Tibial nerve (tissue), 4 donors: ENCODE data around the gene KCNN4.

Experiments
- EP300 ChIP-seq, 2 donors: sonication (generic); formaldehyde crosslinking; IDR thresholded peaks; one replicate each; pipeline ENCODE4 v1.6.1; 2017; ENCODE audit warnings: antibody characterized with exemption in 2 of 2, mild to moderate bottlenecking in 1 of 2
- POLR2A ChIP-seq, 2 donors: fragments of 450-650 bp; IDR thresholded peaks; one replicate each; pipeline ENCODE4 v1.6.1; 2017; ENCODE audit warnings: antibody characterized with exemption in 2 of 2, mild to moderate bottlenecking in 2 of 2, moderate library complexity in 2 of 2
- TF ChIP-seq, protein P1 (sequence below), 5 experiments: fragments of 200-600 bp in 3 of 5; fragments of 450-650 bp in 2 of 5; sonication (generic) in 3 of 5; IDR thresholded peaks; one replicate each; pipeline ENCODE4 v1.5.1; 2016 to 2019; ENCODE audit warnings: antibody characterized with exemption in 5 of 5, mild to moderate bottlenecking in 3 of 5, moderate library complexity in 2 of 5

DNA sequence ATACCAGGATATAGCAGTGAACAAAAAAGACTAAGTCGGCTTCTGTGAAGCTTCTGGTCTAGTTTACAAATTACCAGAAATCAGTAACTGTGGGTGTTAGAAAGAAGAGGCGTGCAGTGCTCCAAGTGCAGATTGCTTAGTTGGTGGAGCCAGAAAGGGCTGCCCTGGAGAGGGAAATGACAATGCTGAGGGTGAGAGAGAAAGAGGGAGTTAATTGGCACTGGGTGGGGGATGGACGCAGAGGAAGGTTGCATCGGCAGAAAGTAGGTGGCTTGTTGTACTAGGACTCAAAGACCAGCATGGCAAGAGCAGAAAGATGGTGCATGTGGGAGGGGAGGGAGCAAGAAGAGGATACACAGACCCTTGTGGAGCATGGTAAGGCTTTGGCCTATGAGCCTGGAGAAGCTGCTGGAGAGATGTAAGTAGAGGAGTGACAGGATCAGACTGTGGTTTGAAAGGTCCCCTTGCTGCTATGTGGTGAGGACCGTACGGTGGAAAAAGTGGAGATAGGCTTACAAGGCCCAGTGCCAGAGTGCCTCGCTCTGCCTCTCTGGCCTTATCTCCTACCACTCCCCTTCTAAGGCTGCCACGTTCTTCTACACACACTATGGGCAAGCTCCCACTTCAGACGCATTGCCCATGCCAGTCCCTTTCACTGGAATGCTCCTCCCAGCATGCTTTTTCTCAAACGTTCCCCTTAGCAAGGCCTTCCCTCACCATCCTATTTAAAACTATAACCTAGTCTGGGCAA lies 39.5 kb downstream of the KCNN4 start:
- TF ChIP-seq, protein P1, sequence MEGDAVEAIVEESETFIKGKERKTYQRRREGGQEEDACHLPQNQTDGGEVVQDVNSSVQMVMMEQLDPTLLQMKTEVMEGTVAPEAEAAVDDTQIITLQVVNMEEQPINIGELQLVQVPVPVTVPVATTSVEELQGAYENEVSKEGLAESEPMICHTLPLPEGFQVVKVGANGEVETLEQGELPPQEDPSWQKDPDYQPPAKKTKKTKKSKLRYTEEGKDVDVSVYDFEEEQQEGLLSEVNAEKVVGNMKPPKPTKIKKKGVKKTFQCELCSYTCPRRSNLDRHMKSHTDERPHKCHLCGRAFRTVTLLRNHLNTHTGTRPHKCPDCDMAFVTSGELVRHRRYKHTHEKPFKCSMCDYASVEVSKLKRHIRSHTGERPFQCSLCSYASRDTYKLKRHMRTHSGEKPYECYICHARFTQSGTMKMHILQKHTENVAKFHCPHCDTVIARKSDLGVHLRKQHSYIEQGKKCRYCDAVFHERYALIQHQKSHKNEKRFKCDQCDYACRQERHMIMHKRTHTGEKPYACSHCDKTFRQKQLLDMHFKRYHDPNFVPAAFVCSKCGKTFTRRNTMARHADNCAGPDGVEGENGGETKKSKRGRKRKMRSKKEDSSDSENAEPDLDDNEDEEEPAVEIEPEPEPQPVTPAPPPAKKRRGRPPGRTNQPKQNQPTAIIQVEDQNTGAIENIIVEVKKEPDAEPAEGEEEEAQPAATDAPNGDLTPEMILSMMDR (IDR thresholded peaks at IDR 0.05), result no peak
- TF ChIP-seq POLR2A (IDR thresholded peaks at IDR 0.05), result no peak
- no peak for TF ChIP-seq EP300 (IDR thresholded peaks at IDR 0.05)
